Ovary (tissue), 9 donors: ENCODE measurements around the gene BABAM2. TPM values are rescaled to one million over a fixed set of nuclear protein-coding genes. Genes with fewer than 3 reads are reported as not detected.

Experiments
- DNase-seq, 5 donors: peaks; one replicate each; pipeline ENCODE4 v3.0.0-alpha.2; 2019 to 2020
- H3K27ac ChIP-seq, 2 donors: fragments of 200-600 bp; one replicate each; pipeline versions ENCODE4 v1.5.1 to v1.8.0; 2019 to 2022
- H3K27me3 ChIP-seq: fragments of 200-600 bp; one replicate; pipeline ENCODE4 v1.8.0; 2022
- H3K36me3 ChIP-seq: fragments of 200-600 bp; sonication (generic); one replicate; pipeline ENCODE4 v1.5.1; 2019
- H3K4me1 ChIP-seq: one replicate; pipeline ENCODE4 v1.8.1; 2013; ENCODE audit warnings: mild to moderate bottlenecking, moderate library complexity; ENCODE audit not compliant: insufficient read depth
- H3K4me3 ChIP-seq: fragments of 200-600 bp; sonication (generic); one replicate; pipeline ENCODE4 v1.5.1; 2017
- H3K9me3 ChIP-seq, 2 donors: fragments of 200-600 bp in 1 of 2; sonication (generic) in 1 of 2; one replicate each; pipeline versions ENCODE4 v1.5.1 to v1.8.1; 2013 to 2019; ENCODE audit warnings: mild to moderate bottlenecking in 1 of 2, moderate library complexity in 1 of 2
- CTCF ChIP-seq, 3 donors: fragments of 450-650 bp in 2 of 3; fragments of 200-600 bp in 1 of 3; IDR thresholded peaks; one replicate each; pipeline versions ENCODE4 v1.5.1 to v1.8.0; 2016 to 2022; ENCODE audit warnings: antibody characterized with exemption in 3 of 3, mild to moderate bottlenecking in 1 of 3
- EP300 ChIP-seq: sonication (generic); formaldehyde crosslinking; IDR thresholded peaks from one replicate; pipeline ENCODE4 v1.6.1; 2017; ENCODE audit warnings: antibody characterized with exemption
- POLR2A ChIP-seq: fragments of 450-650 bp; IDR thresholded peaks from one replicate; pipeline ENCODE4 v1.6.1; 2017; ENCODE audit warnings: antibody characterized with exemption, mild to moderate bottlenecking, moderate library complexity
- WGBS, 3 donors: extraction: QIAGEN DNeasy Blood & Tissue Kit in 1 of 3; methylation state at CpG; one replicate each; pipeline versions ENCODE4 v1.1.5 to v1.1.7; 2013 to 2017; 5-methylcytosine and 5-hydroxymethylcytosine counted together
- intact Hi-C, 4 donors: fragments of 100-400 bp; cut with DNase I; formaldehyde crosslinking; loops; one replicate each; pipeline versions ENCODE4 v1.11.0 to v1.15.1; 2022 to 2023
- polyA plus RNA-seq, 2 donors: library from polyadenylated mRNA; stranded (reverse); fragments of 200-250 nt in 1 of 2; fragments of 350-450 nt in 1 of 2; fragmentation: Illumina TruSeq in 1 of 2; extraction: RNeasy Lipid Tissue Mini Kit (QIAGEN cat#74804) in 1 of 2; gene quantifications; one replicate each; pipeline ENCODE4 v1.2.3, GENCODE V29; 2013 to 2014
- total RNA-seq, 7 donors: library from RNA; depleted of rRNA in 2 of 7; stranded (reverse); fragments of >200 nt in 2 of 7; fragmentation: NEBNext Ultra II Directional in 3 of 7; extraction: Animal tissue kit (Norgen Biotek cat#: 25700) in 3 of 7; gene quantifications; one replicate each; pipeline versions ENCODE4 v1.1.0 to v1.2.4, GENCODE V29; 2016 to 2023
- donor health status: DM: no; HTN: no; CAD: no; lungs with moderate emphysema.
- donor health status: DM: no; HTN: no; CAD: no.
- donor health status: Bipolar disorder and iron deficiency.
- donor health status: DM: yes; HTN: yes; CAD: no.
- donor health status: DM: no; HTN: no; CAD: no.
- donor health status: DM: yes; HTN: yes; CAD: no.

The BABAM2 gene
- total and polyA plus RNA-seq, 9 donors, result 22.0 to 96.7 (median 46.8) TPM

- H3K36me3 ChIP-seq, result no peaks in the 10 kb centered on the region
- DNase-seq, result no peak
- no peak overlapping the region for H3K4me3 ChIP-seq
These were observed 483.3 kb downstream of the BABAM2 start for GRCh38 chr2:28373854-28374253.

GRCh38 chr2:28374331-28374730 lies 483.8 kb downstream of the BABAM2 start:
- Histone ChIP-seq H3K9me3 (no peaks in the 10 kb centered on the region), H3K27me3 (no peaks in the 10 kb centered on the region), H3K4me1 (no peaks in the 10 kb centered on the region), H3K27ac (no peak overlapping the region), H3K4me3 (no peak overlapping the region), H3K36me3 (no peaks in the 10 kb centered on the region)
- TF ChIP-seq POLR2A (no peak), CTCF (IDR thresholded peaks at IDR 0.05) (no peak), EP300 (no peak)
- DNase-seq, result no peak
- WGBS, 3 donors, result 73 to 80% (median 76%) methylated on average over 5 of the region's 5 CpGs
- intact Hi-C loops, result no loop called here

More at GRCh38 chr2:28373854-28374253, 483.3 kb downstream of the BABAM2 start:
- TF ChIP-seq POLR2A, result no peak
- TF ChIP-seq EP300, result no peak
- TF ChIP-seq CTCF (IDR thresholded peaks at IDR 0.05), result no peak
- intact Hi-C loops, result no loop called here
- Histone ChIP-seq H3K9me3 (no peaks in the 10 kb centered on the region), H3K4me1 (no peaks in the 10 kb centered on the region), H3K27me3 (no peaks in the 10 kb centered on the region), H3K27ac (no peak overlapping the region)
- WGBS, 3 donors, result 76 to 82% (median 81%) methylated on average over 4 of the region's 4 CpGs

- intact Hi-C loops, result no loop called here
- H3K4me3 ChIP-seq, result no peak overlapping the region
- no peaks in the 10 kb centered on the region for H3K9me3 ChIP-seq
- WGBS, 3 donors, result 88 to 97% (median 93%) methylated on average over 3 of the region's 3 CpGs
- no peak overlapping the region for H3K27ac ChIP-seq
- DNase-seq, result no peak
- no peaks in the 10 kb centered on the region for H3K27me3 ChIP-seq
- no peak for TF ChIP-seq CTCF (IDR thresholded peaks at IDR 0.05)
- TF ChIP-seq EP300, result no peak
- TF ChIP-seq POLR2A, result no peak
- no peaks in the 10 kb centered on the region for H3K4me1 ChIP-seq
- H3K36me3 ChIP-seq, result no peaks in the 10 kb centered on the region
These were observed 484.7 kb downstream of the BABAM2 start for GRCh38 chr2:28375236-28375635.

GRCh38 chr2:28375742-28376631 lies 485.5 kb downstream of the BABAM2 start:
- no peaks in the 10 kb centered on the region for H3K36me3 ChIP-seq
- H3K4me1 ChIP-seq, result no peaks in the 10 kb centered on the region
- no peak overlapping the region for H3K27ac ChIP-seq
- H3K4me3 ChIP-seq, result no peak overlapping the region
- no peaks in the 10 kb centered on the region for H3K9me3 ChIP-seq
- intact Hi-C loops, result no loop called here
- 89 to 94% (median 91%) methylated on average over 8 of the region's 8 CpGs for WGBS, 3 donors
- TF ChIP-seq CTCF (IDR thresholded peaks at IDR 0.05) (no peak), POLR2A (no peak), EP300 (no peak)
- no peak for DNase-seq
- no peaks in the 10 kb centered on the region for H3K27me3 ChIP-seq
